Left ventricle myocardium inferior (tissue), 1 donor: ENCODE data around the gene SEMA4G. TPM values are rescaled to one million over a fixed set of nuclear protein-coding genes. Genes with fewer than 3 reads are reported as not detected.
A peak's percentile ranks its signal among the peaks of the same experiment; 100 is the strongest.

Experiments
- DNase-seq: peaks from one replicate; pipeline ENCODE4 v3.0.0-alpha.2; 2020
- H3K27ac ChIP-seq: fragments of 200-600 bp; replicated peaks from 2 replicates; pipeline ENCODE4 v1.8.0; 2021
- H3K27me3 ChIP-seq: fragments of 200-600 bp; 2 replicates; pipeline ENCODE4 v1.8.0; 2021; ENCODE audit warnings: low read depth
- H3K36me3 ChIP-seq: fragments of 200-600 bp; 2 replicates; pipeline ENCODE4 v1.8.0; 2021
- H3K4me1 ChIP-seq: fragments of 200-600 bp; 2 replicates; pipeline ENCODE4 v1.8.0; 2021
- H3K4me3 ChIP-seq: fragments of 200-600 bp; 2 replicates; pipeline ENCODE4 v1.8.0; 2021; ENCODE audit warnings: mild to moderate bottlenecking, moderate library complexity
- H3K9me3 ChIP-seq: fragments of 200-600 bp; replicated peaks from 2 replicates; pipeline ENCODE4 v1.8.0; 2021
- CTCF ChIP-seq: fragments of 200-600 bp; IDR thresholded peaks from 2 replicates; pipeline ENCODE4 v1.8.0; 2021; ENCODE audit warnings: antibody characterized with exemption, mild to moderate bottlenecking, borderline replicate concordance
- intact Hi-C: fragments of 100-400 bp; cut with micrococcal nuclease; formaldehyde crosslinking; loops from one replicate; pipeline ENCODE4 v1.11.0; 2022
- total RNA-seq: library from RNA; stranded (reverse); fragmentation: NEBNext Ultra II Directional; extraction: Animal tissue kit (Norgen Biotek cat#: 25700); gene quantifications from one replicate; pipeline ENCODE4 v1.2.1, GENCODE V29; 2021
- donor health status: DM: no; HTN: yes; CAD: no; lungs with severe emphysema.

Gene SEMA4G
- total RNA-seq, 1 donor from 2014 or later = 0.52 TPM

- Histone ChIP-seq H3K9me3 (no peaks in the 10 kb centered on the region), H3K27ac (no peak overlapping the region), H3K4me3 (no peak overlapping the region), H3K4me1 (peaks cover 20% of the 10 kb centered on the region), H3K27me3 (no peaks in the 10 kb centered on the region), H3K36me3 (peaks cover 98% of the 10 kb centered on the region)
- TF ChIP-seq CTCF = peak; percentile 38
- intact Hi-C loops = no loop called here
- DNase-seq = no peak
Observed at GRCh38 chr10:100934084-100934659, 35.1 kb upstream of the SEMA4G start.

- Histone ChIP-seq H3K27me3 (no peaks in the 10 kb centered on the region), H3K36me3 (peaks cover 95% of the 10 kb centered on the region), H3K9me3 (no peaks in the 10 kb centered on the region), H3K4me1 (no peaks in the 10 kb centered on the region), H3K27ac (no peak overlapping the region), H3K4me3 (no peak overlapping the region)
- intact Hi-C loops = no loop called here
- DNase-seq = no peak
- no peak for TF ChIP-seq CTCF
Observed at GRCh38 chr10:100939763-100940344, 29.4 kb upstream of the SEMA4G start.

GRCh38 chr10:100942229-100942628 is 27.1 kb upstream of the SEMA4G start:
- Histone ChIP-seq H3K9me3 (no peaks in the 10 kb centered on the region), H3K4me3 (no peak overlapping the region), H3K4me1 (no peaks in the 10 kb centered on the region), H3K27me3 (no peaks in the 10 kb centered on the region), H3K27ac (no peak overlapping the region), H3K36me3 (peaks cover 96% of the 10 kb centered on the region)
- no peak for TF ChIP-seq CTCF
- no peak for DNase-seq
- intact Hi-C loops = no loop called here

- H3K4me3 ChIP-seq = no peak overlapping the region
- TF ChIP-seq CTCF = no peak
- DNase-seq = no peak
- H3K4me1 ChIP-seq = no peaks in the 10 kb centered on the region
- no peaks in the 10 kb centered on the region for H3K27me3 ChIP-seq
- intact Hi-C loops = no loop called here
- H3K9me3 ChIP-seq = no peaks in the 10 kb centered on the region
- H3K36me3 ChIP-seq = peaks cover 96% of the 10 kb centered on the region
- no peak overlapping the region for H3K27ac ChIP-seq
Observed at GRCh38 chr10:100943508-100943907, 25.8 kb upstream of the SEMA4G start.

- no peak for TF ChIP-seq CTCF
- no peak overlapping the region for H3K4me3 ChIP-seq
- DNase-seq = no peak
- intact Hi-C loops = no loop called here
- H3K36me3 ChIP-seq = peaks cover 98% of the 10 kb centered on the region
- no peaks in the 10 kb centered on the region for H3K27me3 ChIP-seq
- no peaks in the 10 kb centered on the region for H3K9me3 ChIP-seq
- no peak overlapping the region for H3K27ac ChIP-seq
- H3K4me1 ChIP-seq = no peaks in the 10 kb centered on the region
Observed at GRCh38 chr10:100945754-100946153, 23.6 kb upstream of the SEMA4G start.
